HEK293 (cell line): Measurements from ENCODE around the gene ADGRB3.

Experiments
- CTCF ChIA-PET: fragments of 350-600 bp; formaldehyde crosslinking; extraction: SDS; loops from one replicate; lab custom pipeline; 2021; ENCODE audit warnings: antibody characterized with exemption; lab: Yijun Ruan, JAX
- POLR2A ChIA-PET: fragments of 300-600 bp; formaldehyde crosslinking; extraction: SDS; loops from one replicate; lab custom pipeline; 2020; ENCODE audit warnings: antibody characterized with exemption, inconsistent platforms; lab: Yijun Ruan, JAX
- H3K27ac ChIP-seq: fragments of 200-500 bp; sonication (Bioruptor generic); 2 replicates; pipeline ENCODE4 v1.5.1; 2014; ENCODE audit warnings: low read depth, low read length, control low read depth, inconsistent platforms; ENCODE audit errors: extremely low read depth
- H3K36me3 ChIP-seq, 2 experiments: fragments of 200-500 bp in 1 of 2; sonication (Bioruptor generic) in 1 of 2; 1 replicate in 1 of 2; 2 replicates in 1 of 2; pipeline ENCODE4 v1.5.1; 2014 to 2017; ENCODE audit warnings: inconsistent platforms in 2 of 2, low read length in 2 of 2; ENCODE audit not compliant: control insufficient read depth in 2 of 2, insufficient read depth in 1 of 2
- H3K4me1 ChIP-seq: fragments of 200-500 bp; sonication (Bioruptor generic); 2 replicates; pipeline ENCODE4 v1.5.1; 2014; ENCODE audit warnings: mild to moderate bottlenecking, low read length, inconsistent platforms; ENCODE audit not compliant: control insufficient read depth, insufficient read depth
- H3K4me3 ChIP-seq: 2 replicates; pipeline ENCODE4 v1.5.1; 2011; ENCODE audit warnings: low read depth, mild to moderate bottlenecking, control low read depth, low read length, moderate library complexity
- H3K9me3 ChIP-seq: fragments of 200-500 bp; sonication (Bioruptor generic); 2 replicates; pipeline ENCODE4 v1.5.1; 2014; ENCODE audit warnings: low read depth, low read length, inconsistent platforms; ENCODE audit not compliant: control insufficient read depth, insufficient read depth
- ATF2 ChIP-seq: fragments of 450-650 bp; formaldehyde crosslinking; IDR thresholded peaks from 2 replicates; pipeline ENCODE4 v1.5.1; 2016; ENCODE audit warnings: missing biosample characterization, missing genetic modification characterization, low read depth
- BCL11A ChIP-seq: fragments of 450-650 bp; formaldehyde crosslinking; IDR thresholded peaks from 2 replicates; pipeline ENCODE4 v1.5.1; 2016; ENCODE audit warnings: low read depth, missing biosample characterization, missing genetic modification characterization
- GLI2 ChIP-seq: fragments of 450-650 bp; formaldehyde crosslinking; IDR thresholded peaks from 2 replicates; pipeline ENCODE4; 2017; ENCODE audit warnings: missing biosample characterization, missing genetic modification characterization, low read depth, borderline replicate concordance
- HOXD13 ChIP-seq: sonication (generic); formaldehyde crosslinking; IDR thresholded peaks from 2 replicates; pipeline ENCODE4 v1.8.0; 2022; ENCODE audit warnings: missing genetic modification reagents, borderline replicate concordance
- IKZF3 ChIP-seq: fragments of 450-650 bp; IDR thresholded peaks from 2 replicates; pipeline ENCODE4 v1.5.0; 2018; ENCODE audit warnings: missing biosample characterization, mild to moderate bottlenecking, missing genetic modification characterization, moderate library complexity
- KLF7 ChIP-seq: fragments of 450-650 bp; formaldehyde crosslinking; IDR thresholded peaks from 2 replicates; pipeline ENCODE4 v1.5.1; 2016; ENCODE audit warnings: missing biosample characterization, missing genetic modification characterization, borderline replicate concordance
- KLF9 ChIP-seq: fragments of 450-650 bp; formaldehyde crosslinking; IDR thresholded peaks from 2 replicates; pipeline ENCODE4 v1.5.1; 2016; ENCODE audit warnings: missing biosample characterization, missing genetic modification characterization, low read depth
- PRDM1 ChIP-seq: fragments of 450-650 bp; formaldehyde crosslinking; IDR thresholded peaks from 2 replicates; pipeline ENCODE4; 2016; ENCODE audit warnings: missing biosample characterization, missing genetic modification characterization
- RBAK ChIP-seq: fragments of 450-650 bp; formaldehyde crosslinking; IDR thresholded peaks from 2 replicates; pipeline ENCODE4 v1.5.1; 2016; ENCODE audit warnings: missing biosample characterization, missing genetic modification characterization
- REST ChIP-seq: fragments of 450-650 bp; formaldehyde crosslinking; IDR thresholded peaks from 2 replicates; pipeline ENCODE4 v1.5.1; 2016; ENCODE audit warnings: missing biosample characterization, missing genetic modification characterization
- SP3 ChIP-seq: fragments of 450-650 bp; formaldehyde crosslinking; IDR thresholded peaks from 2 replicates; pipeline ENCODE4 v1.5.1; 2016; ENCODE audit warnings: missing biosample characterization, missing genetic modification characterization
- TRIM28 ChIP-seq: IDR thresholded peaks from 2 replicates; pipeline ENCODE4 v1.6.1; 2011; ENCODE audit warnings: low read length, control low read depth, borderline replicate concordance
- YY2 ChIP-seq: fragments of 450-650 bp; formaldehyde crosslinking; IDR thresholded peaks from 2 replicates; pipeline ENCODE4 v1.5.1; 2016; ENCODE audit warnings: missing biosample characterization, missing genetic modification characterization
- ZBTB21 ChIP-seq: fragments of 450-650 bp; formaldehyde crosslinking; IDR thresholded peaks from 2 replicates; pipeline ENCODE4 v1.5.1; 2017; ENCODE audit warnings: missing biosample characterization, missing genetic modification characterization
- ZFHX2 ChIP-seq: fragments of 450-650 bp; formaldehyde crosslinking; conservative IDR thresholded peaks from 2 replicates; pipeline ENCODE4 v1.5.1; 2016; ENCODE audit warnings: missing biosample characterization, missing genetic modification characterization
- ZFP37 ChIP-seq: fragments of 450-650 bp; formaldehyde crosslinking; IDR thresholded peaks from 2 replicates; pipeline ENCODE4 v1.5.1; 2016; ENCODE audit warnings: missing biosample characterization, missing genetic modification characterization
- ZNF155 ChIP-seq: fragments of 450-650 bp; formaldehyde crosslinking; IDR thresholded peaks from 2 replicates; pipeline ENCODE4 v1.5.1; 2016; ENCODE audit warnings: missing biosample characterization, missing genetic modification characterization
- ZNF2 ChIP-seq: fragments of 450-650 bp; formaldehyde crosslinking; IDR thresholded peaks from 2 replicates; pipeline ENCODE4 v1.5.1; 2016; ENCODE audit warnings: missing biosample characterization, missing genetic modification characterization
- ZNF23 ChIP-seq: fragments of 450-650 bp; formaldehyde crosslinking; IDR thresholded peaks from 2 replicates; pipeline ENCODE4 v1.5.1; 2016; ENCODE audit warnings: missing biosample characterization, missing genetic modification characterization, borderline replicate concordance
- ZNF292 ChIP-seq: fragments of 450-650 bp; formaldehyde crosslinking; IDR thresholded peaks from 2 replicates; pipeline ENCODE4 v1.5.1; 2016; ENCODE audit warnings: low read depth, missing biosample characterization, missing genetic modification characterization, borderline replicate concordance
- ZNF394 ChIP-seq: fragments of 450-650 bp; formaldehyde crosslinking; IDR thresholded peaks from 2 replicates; pipeline ENCODE4 v1.5.1; 2016; ENCODE audit warnings: missing biosample characterization, missing genetic modification characterization, mild to moderate bottlenecking, moderate library complexity, borderline replicate concordance
- ZNF423 ChIP-seq: fragments of 450-650 bp; formaldehyde crosslinking; IDR thresholded peaks from 2 replicates; pipeline ENCODE4 v1.5.1; 2016; ENCODE audit warnings: missing biosample characterization, missing genetic modification characterization
- ZNF514 ChIP-seq: fragments of 450-650 bp; formaldehyde crosslinking; IDR thresholded peaks from 2 replicates; pipeline ENCODE4 v1.5.1; 2016; ENCODE audit warnings: missing biosample characterization, missing genetic modification characterization
- ZNF571 ChIP-seq: fragments of 450-650 bp; formaldehyde crosslinking; IDR thresholded peaks from 2 replicates; pipeline ENCODE4 v1.5.0; 2017; ENCODE audit warnings: missing biosample characterization, missing genetic modification characterization
- ZNF596 ChIP-seq: fragments of 450-650 bp; IDR thresholded peaks from 2 replicates; pipeline ENCODE4 v1.5.0; 2018; ENCODE audit warnings: missing biosample characterization, mild to moderate bottlenecking, missing genetic modification characterization, moderate library complexity
- ZNF621 ChIP-seq: fragments of 450-650 bp; formaldehyde crosslinking; IDR thresholded peaks from 2 replicates; pipeline ENCODE4 v1.5.1; 2017; ENCODE audit warnings: missing biosample characterization, missing genetic modification characterization
- ZNF843 ChIP-seq: fragments of 450-650 bp; formaldehyde crosslinking; IDR thresholded peaks from 2 replicates; pipeline ENCODE4 v1.5.1; 2016; ENCODE audit warnings: missing biosample characterization, missing genetic modification characterization
- ZSCAN23 ChIP-seq: fragments of 450-650 bp; formaldehyde crosslinking; IDR thresholded peaks from 2 replicates; pipeline ENCODE4 v1.5.1; 2016; ENCODE audit warnings: missing biosample characterization, missing genetic modification characterization
- ZSCAN5A ChIP-seq: fragments of 450-650 bp; formaldehyde crosslinking; IDR thresholded peaks from 2 replicates; pipeline ENCODE4 v1.5.1; 2016; ENCODE audit warnings: missing biosample characterization, missing genetic modification characterization
- TF ChIP-seq, protein P1 (sequence below): fragments of 450-650 bp; formaldehyde crosslinking; IDR thresholded peaks from 2 replicates; pipeline ENCODE4 v1.5.1; 2017; ENCODE audit warnings: missing biosample characterization, missing genetic modification characterization

The ADGRB3 gene

GRCh38 chr6:69293471-69293870 is 658.4 kb downstream of the ADGRB3 start (continued):
- TF ChIP-seq HOXD13 (CRISPR knock-in tag) (no peak), RBAK (tag by site-specific recombination) (no peak), ZNF843 (tag by site-specific recombination) (no peak), ZNF571 (tag by site-specific recombination) (no peak)
- TF ChIP-seq, all 188 proteins: peak for 0

DNA sequence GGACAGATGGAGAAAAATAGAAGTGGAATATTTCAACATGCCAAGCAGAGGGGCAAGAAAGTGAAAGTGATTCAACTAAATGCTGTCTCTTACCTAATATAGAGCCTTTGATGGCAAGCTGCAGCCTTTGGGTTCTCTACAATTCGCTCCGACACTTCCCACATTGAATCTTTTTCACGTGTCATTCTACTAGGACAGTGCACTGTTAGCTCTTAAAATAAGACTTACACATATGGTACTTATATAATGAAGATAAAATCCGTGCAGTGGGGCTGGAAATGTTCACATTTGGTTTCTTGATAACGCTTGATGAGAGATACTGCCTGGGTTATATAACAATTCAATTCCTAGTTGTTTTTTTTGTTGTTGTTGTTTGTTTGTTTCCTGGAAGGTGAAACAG is 659.3 kb downstream of the ADGRB3 start:
- POLR2A ChIA-PET = no interaction called here
- Histone ChIP-seq H3K9me3 (no peaks in the 10 kb centered on the region), H3K27ac (no peak overlapping the region), H3K36me3 (no peaks in the 10 kb centered on the region), H3K4me1 (no peaks in the 10 kb centered on the region), H3K4me3 (no peak overlapping the region)
- TF ChIP-seq KLF7 (tag by site-specific recombination) (no peak), ZNF514 (tag by site-specific recombination) (no peak), REST (no peak), ZSCAN23 (tag by site-specific recombination) (no peak), BCL11A (no peak), TRIM28 (no peak), ZNF2 (tag by site-specific recombination) (no peak), ZNF155 (no peak), ZNF23 (tag by site-specific recombination) (no peak), ZFP37 (tag by site-specific recombination) (no peak), ZSCAN5A (tag by site-specific recombination) (no peak), ZNF292 (tag by site-specific recombination) (no peak), ZBTB21 (no peak), ZNF843 (tag by site-specific recombination) (no peak), SP3 (tag by site-specific recombination) (no peak), GLI2 (tag by site-specific recombination) (no peak), ZNF423 (tag by site-specific recombination) (no peak), ZNF394 (no peak)
- CTCF ChIA-PET = interaction anchor here (0.7 kb wide), 1 partner anchor 240 kb away, joined by 3 read pairs; no protein-coding TSS in a partner anchor

- Histone ChIP-seq H3K4me1 (no peaks in the 10 kb centered on the region), H3K36me3 (no peaks in the 10 kb centered on the region), H3K4me3 (no peak overlapping the region), H3K9me3 (no peaks in the 10 kb centered on the region), H3K27ac (no peak overlapping the region)
- ChIA-PET POLR2A (no interaction called here), CTCF (no interaction called here)
- TF ChIP-seq ATF2 (tag by site-specific recombination) (no peak), YY2 (no peak), ZFP37 (tag by site-specific recombination) (no peak), IKZF3 (no peak), ZFHX2 (tag by site-specific recombination) (no peak), ZNF621 (tag by site-specific recombination) (no peak), ZNF843 (tag by site-specific recombination) (no peak), PRDM1 (tag by site-specific recombination) (no peak), ZNF596 (tag by site-specific recombination) (no peak), KLF9 (tag by site-specific recombination) (no peak)
- TF ChIP-seq, protein P1, sequence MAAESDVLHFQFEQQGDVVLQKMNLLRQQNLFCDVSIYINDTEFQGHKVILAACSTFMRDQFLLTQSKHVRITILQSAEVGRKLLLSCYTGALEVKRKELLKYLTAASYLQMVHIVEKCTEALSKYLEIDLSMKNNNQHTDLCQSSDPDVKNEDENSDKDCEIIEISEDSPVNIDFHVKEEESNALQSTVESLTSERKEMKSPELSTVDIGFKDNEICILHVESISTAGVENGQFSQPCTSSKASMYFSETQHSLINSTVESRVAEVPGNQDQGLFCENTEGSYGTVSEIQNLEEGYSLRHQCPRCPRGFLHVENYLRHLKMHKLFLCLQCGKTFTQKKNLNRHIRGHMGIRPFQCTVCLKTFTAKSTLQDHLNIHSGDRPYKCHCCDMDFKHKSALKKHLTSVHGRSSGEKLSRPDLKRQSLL = no peak
These were observed 659.8 kb downstream of the ADGRB3 start for GRCh38 chr6:69294862-69295261.
